GM18870 (cell line): Measurements from ENCODE around the gene TUBA4B.
"Not testable (repeated sequence)": the region's sequence is repeated elsewhere in the genome, so short reads cannot be mapped to it uniquely, and the experiment has no call there.

Experiments
- ATAC-seq: cut with Tn5 transposase; IDR thresholded peaks from one replicate; pipeline ENCODE4 v1.9.1; 2021; ENCODE audit warnings: moderate library complexity; ENCODE audit not compliant: unreplicated experiment

TUBA4B gene

DNA sequence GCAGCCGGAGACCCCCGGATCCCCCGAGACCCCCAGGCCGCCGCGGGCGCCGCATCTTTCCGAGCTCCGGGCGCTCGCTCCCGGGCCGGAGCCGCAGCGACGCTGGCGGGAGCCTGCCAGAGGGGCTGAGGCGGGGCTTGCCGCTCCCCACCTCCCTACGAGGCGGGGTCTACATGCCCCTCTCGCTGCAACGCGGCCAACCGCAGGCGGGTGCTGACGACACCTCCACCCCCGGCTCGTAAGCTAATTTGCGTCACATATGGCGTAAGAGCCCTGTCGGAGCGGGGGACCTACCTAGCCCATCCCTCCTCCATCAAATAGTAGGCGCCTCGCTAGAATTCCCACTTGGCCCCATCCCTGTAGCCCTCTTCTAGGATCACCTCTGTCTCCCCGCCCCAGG is 56.2 kb downstream of the TUBA4B start, which contains the start of gene PTPRN:
Gene PTPRN, minus strand, starts transcription at position 124 of the 400 bp plus-strand sequence. Its CDS starts 69 bp downstream, at position 55.
- no peak for ATAC-seq

GRCh38 chr2:219312683-219313263 is 59.7 kb downstream of the TUBA4B start:
- ATAC-seq: not testable (repeated sequence)

DNA sequence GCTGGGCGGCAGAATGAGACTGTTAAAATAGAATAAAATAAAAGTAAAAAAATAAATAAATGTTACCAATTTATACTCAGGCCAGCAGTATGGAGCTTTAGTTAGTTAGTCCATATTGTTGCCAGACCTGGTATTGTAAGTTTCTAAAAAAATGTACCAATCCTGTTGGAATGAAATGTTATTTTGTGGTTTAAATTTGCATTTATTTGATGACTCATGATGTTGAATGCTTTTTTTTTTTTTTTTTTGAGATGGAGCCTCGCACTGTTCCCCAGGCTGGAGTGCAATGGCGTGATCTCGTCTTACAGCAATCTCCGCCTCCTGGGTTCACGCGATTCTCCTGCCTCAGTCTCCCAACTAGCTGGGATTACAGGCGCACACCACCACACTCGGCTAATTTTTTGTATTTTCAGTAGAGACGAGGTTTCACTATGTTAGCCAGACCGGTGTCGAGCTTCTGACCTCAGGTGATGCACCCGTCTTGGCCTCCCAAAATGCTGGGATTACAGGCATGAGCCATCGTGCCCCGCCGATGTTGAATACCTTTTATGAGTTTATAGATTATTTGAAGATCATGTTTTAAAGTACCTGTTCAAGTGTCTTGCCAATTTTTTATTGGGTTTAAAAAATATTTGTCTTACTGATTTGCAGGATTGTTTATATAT is 61.9 kb downstream of the TUBA4B start:
- ATAC-seq: no peak
